ENCODE measurements around the gene CFAP58. TPM values are rescaled to one million over a fixed set of nuclear protein-coding genes. Genes with fewer than 3 reads are reported as not detected.

CFAP58 gene
- total and polyA plus RNA-seq, 2 of the 13 experiments (the other 11 are each of a cell fraction or from before 2014, with no cell fraction given): 0.03 TPM; not detected in 1

GRCh38 chr10:104380336-104380735 is 26.7 kb downstream of the CFAP58 start:
- Histone ChIP-seq H3K4me1 (ENCODE audit: insufficient read depth, low read length) (no peaks in the 10 kb centered on the region), H3K9me3 (ENCODE audit: low read length) (no peaks in the 10 kb centered on the region), H3K27ac (ENCODE audit: extremely low read length, insufficient read depth, low read length) (no peak overlapping the region), H3K4me2 (ENCODE audit: low read depth, low read length) (no peak overlapping the region), H3K4me3 (replicated peaks in 1 of 3; ENCODE audit: insufficient read depth in 1 of 3, low read depth in 2 of 3, low read length in 3 of 3) (no peak overlapping the region), H4K20me1 (ENCODE audit: insufficient read depth, low read length) (no peaks in the 10 kb centered on the region), H3K27me3 (ENCODE audit: control insufficient read depth in 1 of 2, insufficient read depth in 2 of 2, low read length in 2 of 2) (peaks cover 0 to 6% of the 10 kb centered on the region in 2 experiments; a peak in 1 of 5 replicates), H3K36me3 (replicated peaks in 1 of 2; ENCODE audit: control insufficient read depth in 1 of 2, insufficient read depth in 2 of 2, low read length in 2 of 2) (no peaks in the 10 kb centered on the region), H3K9ac (ENCODE audit: insufficient read depth, low read depth, low read length) (no peak overlapping the region), H2AFZ (ENCODE audit: low read length) (no peak overlapping the region), H3K79me2 (ENCODE audit: insufficient read depth, low read length) (no peaks in the 10 kb centered on the region)
- POLR2A ChIA-PET: no interaction called here
- intact Hi-C loops (cut with micrococcal nuclease; ENCODE audit: unreplicated experiment): no loop called here
- DNase-seq (ENCODE audit: low spot score): no peak
- no peak for TF ChIP-seq ZNF770 (CRISPR knock-in tag; IDR thresholded peaks at IDR 0.05)
- no peak for TF ChIP-seq SKI (IDR thresholded peaks at IDR 0.05; ENCODE audit: partially characterized antibody)
- TF ChIP-seq DDIT3 (CRISPR knock-in tag; IDR thresholded peaks at IDR 0.05): no peak
- no peak for TF ChIP-seq ZNF740 (CRISPR knock-in tag; IDR thresholded peaks at IDR 0.05)
- TF ChIP-seq HOXA7 (CRISPR knock-in tag; IDR thresholded peaks at IDR 0.05): no peak
- no peak for TF ChIP-seq ZNF180 (CRISPR knock-in tag; IDR thresholded peaks at IDR 0.05; ENCODE audit: borderline replicate concordance, low read depth)
- no peak for TF ChIP-seq ZNF3 (CRISPR knock-in tag; IDR thresholded peaks at IDR 0.05)
- TF ChIP-seq ZMYM3 (CRISPR knock-in tag; IDR thresholded peaks at IDR 0.05): no peak
- no peak for TF ChIP-seq DBP (CRISPR knock-in tag; IDR thresholded peaks at IDR 0.05; ENCODE audit: not compliant biosample characterization)
- TF ChIP-seq PLSCR1 (CRISPR knock-in tag; IDR thresholded peaks at IDR 0.05; ENCODE audit: borderline replicate concordance): no peak
- CTCF ChIA-PET (ENCODE audit: low intra/inter-chr PET ratio, low total read pairs): no interaction called here
- in situ Hi-C loops (cut with HindIII; ENCODE audit: extremely low pct_ligation_motif_present, low pct_unique_long_range_greater_than_20kb): no loop called here
- no peak for FAIRE-seq
- ATAC-seq: no peak
- 22% methylated on average over 4 of the region's 4 CpGs for WGBS (ENCODE audit: low lambda C conversion rate)
- no TSS peak for BruUV-seq (replicated peaks)
